Measurements from ENCODE around the gene RABGEF1.
"Not testable (repeated sequence)": the region's sequence is repeated elsewhere in the genome, so short reads cannot be mapped to it uniquely, and the experiment has no call there.

Gene RABGEF1

DNA sequence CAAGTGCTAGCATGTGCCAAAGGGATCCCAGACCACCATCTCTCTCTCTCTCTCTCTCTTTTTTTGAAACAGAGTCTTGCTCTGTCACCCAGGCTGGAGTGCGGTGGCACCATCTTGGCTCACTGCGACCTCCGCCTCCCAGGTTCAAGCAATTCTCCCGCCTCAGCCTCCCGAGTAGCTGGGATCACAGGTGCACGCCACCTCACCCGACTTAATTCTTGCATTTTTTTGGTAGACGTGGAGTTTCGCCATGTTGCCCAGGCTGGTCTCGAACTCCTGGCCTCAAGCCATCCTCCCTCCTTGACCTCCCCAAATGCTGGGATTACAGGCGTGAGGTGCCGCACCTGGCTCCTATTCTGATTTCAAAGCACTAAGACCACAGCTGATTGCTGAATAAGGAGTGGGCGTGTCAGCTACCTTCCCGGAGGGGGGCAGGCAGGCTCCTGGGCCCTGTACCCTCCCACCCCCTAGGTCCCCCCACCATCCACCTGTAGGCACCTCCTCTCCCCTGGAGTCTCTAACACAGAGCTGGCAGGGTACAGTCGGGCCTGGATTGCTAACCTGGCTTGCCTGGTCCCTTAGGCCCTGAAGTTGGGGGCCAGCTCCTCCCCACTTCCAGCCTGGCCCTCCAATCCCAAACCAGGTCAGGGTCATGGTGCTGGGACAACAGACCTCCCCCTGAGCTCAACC lies 74.8 kb downstream of the RABGEF1 start:
- DNase-seq (ENCODE audit: low read depth), result not testable (repeated sequence)

DNA sequence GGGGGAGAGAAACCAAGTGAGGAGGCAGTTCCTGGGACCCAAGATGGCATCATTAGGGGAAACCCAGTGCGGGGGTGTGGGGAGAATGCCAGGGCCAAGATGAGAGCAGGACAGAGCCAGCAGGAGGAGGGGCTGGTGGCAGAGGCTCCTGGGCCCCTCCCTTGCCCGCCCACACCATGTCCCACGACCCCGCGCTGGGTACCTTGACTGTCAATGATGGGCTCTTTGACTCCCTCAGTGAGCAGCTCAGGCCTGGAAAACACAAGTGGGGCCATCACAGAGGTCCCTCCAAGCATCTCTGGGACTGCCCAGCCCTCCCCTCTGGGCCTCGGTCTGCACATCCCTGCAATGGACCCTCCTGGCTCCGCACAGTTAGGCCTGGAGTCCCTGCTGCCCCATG lies 75.4 kb downstream of the RABGEF1 start:
- no peak for DNase-seq (ENCODE audit: low read depth)

DNA sequence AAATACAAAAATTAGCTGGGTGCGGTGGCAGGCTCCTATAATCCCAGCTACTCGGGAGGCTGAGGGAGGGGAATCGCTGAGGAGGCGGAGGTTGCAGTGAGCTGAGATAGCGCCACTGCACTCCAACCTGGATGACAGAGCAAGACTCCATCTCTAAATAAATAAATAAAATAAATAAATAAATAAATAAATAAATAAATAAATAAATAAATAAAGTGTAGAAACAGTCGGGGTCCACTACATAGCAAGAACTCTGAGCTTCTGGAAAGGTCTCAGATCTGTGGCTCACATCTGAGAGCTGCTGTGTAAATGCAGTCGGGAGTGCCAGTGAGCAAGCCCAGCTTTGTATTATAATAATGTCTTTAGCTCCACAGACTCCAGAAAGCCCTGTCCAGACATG lies 76.1 kb downstream of the RABGEF1 start:
- DNase-seq (ENCODE audit: low read depth), result not testable (repeated sequence)

DNA sequence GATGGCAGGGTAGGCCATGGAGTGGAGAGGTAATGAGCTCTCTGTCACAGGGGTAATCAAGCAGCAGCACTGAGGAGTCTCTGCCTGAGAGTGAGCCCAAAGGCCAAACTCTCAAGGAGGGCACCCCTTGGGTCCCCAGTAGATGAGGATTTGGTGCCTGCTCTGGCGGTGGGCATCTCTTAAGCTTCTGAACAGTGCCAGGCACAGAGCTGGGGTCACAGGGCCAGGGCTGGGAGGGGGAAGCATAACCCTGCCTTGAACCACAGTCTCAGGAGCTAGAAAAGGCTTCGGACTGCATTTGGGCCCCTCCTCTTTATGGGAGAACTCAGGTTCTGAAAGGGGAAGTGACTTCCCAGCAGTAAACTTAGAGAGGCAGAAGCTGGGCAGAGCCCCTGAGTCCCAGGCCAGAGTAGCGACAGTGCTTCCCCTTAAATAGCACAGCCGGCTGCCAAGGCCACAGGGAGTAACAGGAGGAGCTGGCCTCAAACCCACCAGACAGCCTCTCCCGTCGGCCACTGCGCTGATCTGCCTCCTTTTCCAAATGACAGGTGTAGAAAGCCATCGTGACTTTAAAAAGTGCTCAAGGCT lies 76.8 kb downstream of the RABGEF1 start:
- DNase-seq (ENCODE audit: low read depth), result not testable (repeated sequence)

DNA sequence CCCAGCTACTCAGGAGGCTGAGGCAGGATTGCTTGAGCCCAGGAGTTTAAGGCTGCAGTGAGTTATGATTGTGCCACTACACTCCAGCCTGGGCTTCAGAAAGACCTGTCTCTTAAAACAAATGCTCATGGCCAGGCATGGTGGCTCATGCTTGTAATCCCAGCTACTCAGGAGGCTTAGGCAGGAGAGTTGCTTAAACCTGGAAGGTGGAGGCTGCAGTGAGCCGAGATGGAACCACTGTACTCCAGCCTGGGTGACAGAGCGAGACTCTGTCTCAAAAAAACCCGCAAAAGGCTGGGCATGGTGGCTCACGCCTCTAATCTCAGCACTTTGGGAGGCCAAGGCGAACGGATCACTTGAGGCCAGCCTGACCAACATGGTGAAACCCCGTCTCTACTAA lies 77.4 kb downstream of the RABGEF1 start:
- not testable (repeated sequence) for DNase-seq (ENCODE audit: low read depth)

DNA sequence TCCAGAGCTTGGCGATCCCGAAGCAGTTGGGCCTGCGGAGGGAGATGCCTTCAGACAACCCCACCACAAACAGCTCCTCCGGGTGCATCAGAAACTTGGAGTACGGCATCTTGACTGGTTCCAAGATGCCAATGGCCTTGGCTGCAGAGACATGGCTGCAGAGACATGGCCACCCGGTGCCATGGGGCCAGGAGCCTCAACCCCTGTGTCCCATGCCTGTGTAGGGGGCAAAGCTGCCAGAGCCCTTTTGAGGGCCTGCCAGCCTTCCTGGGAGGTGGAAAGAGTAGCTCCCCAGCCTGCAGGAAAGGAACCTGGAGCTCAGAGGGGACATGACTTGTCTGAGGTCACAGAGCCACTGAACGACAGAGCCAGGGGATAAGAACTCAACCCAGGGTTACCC lies 83.5 kb downstream of the RABGEF1 start:
- no peak for DNase-seq (ENCODE audit: low read depth)

DNA sequence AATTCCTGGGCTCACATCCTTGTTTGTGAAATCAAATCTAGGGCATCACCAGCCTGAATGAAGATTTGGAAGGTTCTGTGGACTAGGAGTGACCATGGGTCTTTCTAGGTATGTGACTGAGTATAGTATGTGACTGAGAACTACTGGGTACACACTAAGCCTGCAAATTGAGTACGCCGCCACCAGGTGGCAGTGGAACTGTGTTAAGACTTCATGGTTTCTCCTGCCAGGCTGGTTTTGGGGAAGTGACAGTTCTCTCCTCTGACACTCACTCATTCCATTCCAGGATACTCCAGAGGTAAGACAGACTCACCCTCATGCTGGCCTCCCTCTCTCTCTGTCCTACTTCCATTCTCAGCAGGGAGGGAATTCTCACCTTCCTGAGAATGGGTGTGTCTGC lies 85.0 kb downstream of the RABGEF1 start:
- not testable (repeated sequence) for DNase-seq (ENCODE audit: low read depth)

DNA sequence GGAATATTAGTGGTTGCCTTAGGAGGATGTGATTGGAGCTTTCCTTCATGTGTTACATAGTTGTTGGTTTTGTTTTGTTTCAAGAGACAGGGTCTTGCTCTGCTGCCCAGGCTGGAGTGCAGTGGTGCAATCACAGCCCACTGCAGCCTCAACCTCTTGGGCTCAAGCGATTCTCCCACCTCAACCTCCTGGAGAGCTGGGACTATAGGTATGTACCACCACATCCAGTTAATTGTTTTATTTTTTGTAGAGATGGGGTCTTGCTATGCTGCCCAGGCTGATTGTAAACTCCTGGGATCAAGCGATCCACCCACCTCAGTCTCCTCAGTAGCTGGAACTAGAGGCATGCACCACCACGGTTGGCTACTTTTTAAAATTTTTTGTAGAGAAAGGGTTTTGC lies 86.1 kb downstream of the RABGEF1 start:
- no peak for DNase-seq (ENCODE audit: low read depth)

DNA sequence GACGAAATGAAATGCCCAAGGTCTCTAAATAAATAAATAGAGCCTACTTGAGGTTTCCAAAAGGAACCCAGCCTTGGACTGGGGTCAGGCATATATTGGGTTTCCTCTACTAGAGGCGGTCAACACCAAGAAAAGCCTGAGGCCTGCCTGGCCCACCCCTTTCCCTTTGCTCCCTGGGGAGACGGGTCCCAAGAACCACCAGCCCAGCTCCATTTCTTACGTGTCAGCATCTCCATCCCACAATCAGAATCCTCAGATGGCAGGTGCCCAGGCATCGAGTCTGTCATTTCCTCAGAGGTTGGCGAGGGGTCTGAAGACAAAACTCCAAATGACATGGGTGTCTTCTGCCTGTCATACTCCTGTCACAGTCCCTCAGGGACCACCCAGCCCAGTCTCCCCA lies 90.4 kb downstream of the RABGEF1 start:
- DNase-seq (ENCODE audit: low read depth), result not testable (repeated sequence)

DNA sequence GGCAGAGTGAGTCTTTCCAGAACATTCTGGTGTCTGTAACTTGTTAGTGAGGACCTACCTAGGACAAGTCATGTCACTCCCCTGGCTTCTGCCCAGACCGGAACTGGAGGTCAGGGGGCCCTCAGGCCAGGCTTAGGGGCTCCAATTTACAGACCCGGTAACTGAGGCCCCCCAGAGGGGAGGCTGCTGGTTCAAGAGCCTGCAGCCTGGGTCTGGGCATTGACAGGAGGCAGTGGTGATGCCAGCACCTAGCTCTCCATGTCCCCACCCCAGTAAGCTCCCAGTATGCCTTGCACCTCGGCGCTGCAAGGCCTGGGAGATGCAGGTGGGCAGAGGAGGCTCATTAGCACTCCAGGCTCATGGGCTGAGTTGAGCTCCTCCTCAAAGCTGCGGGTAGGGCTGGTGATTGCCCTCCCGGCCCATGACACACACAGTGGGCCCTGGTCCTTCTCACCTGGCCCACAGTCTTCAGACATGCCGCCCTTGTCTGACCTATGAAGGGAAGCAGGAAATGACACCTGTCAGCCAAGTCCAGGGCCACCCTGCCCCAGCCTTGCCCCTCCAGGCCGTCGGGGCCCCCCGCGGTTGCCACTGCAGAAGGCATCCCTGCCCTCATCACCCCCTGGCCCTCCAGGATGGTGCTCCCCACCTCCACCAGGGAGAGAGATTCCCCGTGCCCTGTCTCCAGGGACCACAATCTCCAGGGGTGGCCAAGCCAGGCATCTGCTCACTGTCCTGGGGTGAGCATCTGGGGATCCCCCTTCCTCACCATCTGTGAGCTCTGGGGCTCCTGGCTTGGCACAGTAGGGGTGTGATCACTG lies 92.2 kb downstream of the RABGEF1 start:
- no peak for DNase-seq (ENCODE audit: low read depth)

DNA sequence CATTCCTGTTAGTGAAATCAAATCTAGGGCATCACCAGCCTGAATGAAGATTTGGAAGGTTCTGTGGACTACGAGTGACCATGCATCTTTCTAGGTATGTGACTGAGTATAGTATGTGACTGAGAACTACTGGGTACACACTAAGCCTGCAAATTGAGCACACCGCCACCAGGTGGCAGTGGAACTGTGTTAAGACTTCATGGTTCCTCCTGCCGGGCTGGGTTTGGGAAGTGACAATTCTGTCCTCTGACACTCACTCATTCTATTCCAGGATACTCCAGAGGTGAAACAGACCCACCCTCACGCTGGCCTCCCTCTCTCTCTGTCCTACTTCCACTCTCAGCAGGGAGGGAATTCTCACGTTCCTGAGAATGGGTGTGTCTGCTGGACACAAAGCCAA lies 96.5 kb downstream of the RABGEF1 start:
- DNase-seq (ENCODE audit: low read depth), result no peak

DNA sequence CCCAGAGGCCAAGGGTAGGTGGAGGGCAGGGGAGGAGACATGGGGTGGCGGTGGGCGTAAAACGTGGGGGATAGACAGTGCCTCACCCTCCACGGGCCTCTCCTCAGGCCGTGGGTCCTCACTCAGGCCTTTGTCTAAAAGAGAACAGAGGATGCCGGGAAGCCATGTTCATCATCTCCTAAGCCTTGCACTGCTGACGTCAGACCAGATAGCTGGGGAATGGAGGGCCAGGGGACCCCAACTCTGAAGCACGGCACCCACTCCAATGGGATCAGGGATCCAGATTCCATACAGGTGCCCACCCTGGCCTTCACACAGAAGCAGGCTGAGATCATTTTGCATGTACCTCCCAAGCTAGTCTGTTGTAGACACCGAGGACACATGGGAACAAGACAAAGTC lies 97.1 kb downstream of the RABGEF1 start:
- no peak for DNase-seq (ENCODE audit: low read depth)

DNA sequence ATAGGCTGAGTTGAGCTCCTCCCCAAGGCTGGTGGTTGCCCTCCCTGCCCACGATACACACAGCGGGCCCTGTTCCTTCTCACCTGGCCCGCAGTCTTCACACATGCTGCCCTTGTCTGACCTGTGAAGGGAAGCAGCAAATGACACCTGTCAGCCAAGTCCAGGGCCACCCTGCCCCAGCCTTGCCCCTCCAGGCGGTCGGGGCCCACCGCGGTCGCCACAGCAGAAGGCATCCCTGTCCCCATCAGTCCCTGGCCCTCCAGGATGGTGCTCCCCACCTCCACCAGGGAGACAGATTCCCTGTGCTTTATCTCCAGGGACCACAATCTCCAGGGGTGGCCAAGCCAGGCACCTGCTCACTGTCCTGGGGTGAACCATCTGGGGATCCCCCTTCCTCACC lies 99.3 kb downstream of the RABGEF1 start:
- no peak for DNase-seq (ENCODE audit: low read depth)

DNA sequence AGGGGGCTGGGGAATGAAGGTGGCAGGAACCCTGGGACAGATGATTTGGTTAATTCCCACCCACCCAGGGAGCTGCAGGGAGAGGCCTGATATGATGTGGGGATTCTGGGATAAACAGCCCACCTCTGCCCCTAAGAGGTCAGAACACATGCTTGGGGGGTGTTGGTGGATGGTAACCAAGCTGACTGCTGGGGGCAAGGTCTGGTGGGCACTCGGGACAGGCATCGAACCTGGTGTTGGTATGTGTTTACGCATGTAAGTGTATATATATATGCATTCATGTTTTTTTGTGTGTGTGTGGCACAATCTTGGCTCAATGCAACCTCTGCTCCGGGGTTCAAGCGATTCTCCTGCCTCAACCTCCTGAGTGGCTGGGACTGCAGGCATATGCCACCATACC lies 99.8 kb downstream of the RABGEF1 start:
- DNase-seq (ENCODE audit: low read depth), result no peak

DNA sequence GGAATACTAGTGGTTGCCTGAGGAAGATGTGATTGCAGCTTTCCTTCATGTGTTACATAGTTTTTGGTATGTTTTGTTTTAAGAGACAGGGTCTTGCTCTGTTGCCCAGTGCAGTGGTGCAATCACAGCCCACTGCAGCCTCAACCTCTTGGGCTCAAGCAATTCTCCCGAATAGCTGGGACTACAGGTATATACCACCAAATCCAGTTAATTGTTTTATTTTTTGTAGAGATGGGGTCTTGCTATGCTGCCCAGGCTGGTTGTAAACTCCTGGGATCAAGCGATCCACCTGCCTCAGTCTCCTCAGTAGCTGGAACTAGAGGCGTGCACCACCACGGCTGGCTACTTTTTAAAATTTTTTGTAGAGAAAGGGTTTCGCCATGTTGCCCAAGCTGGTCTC lies 101.4 kb downstream of the RABGEF1 start:
- DNase-seq (ENCODE audit: low read depth), result no peak

DNA sequence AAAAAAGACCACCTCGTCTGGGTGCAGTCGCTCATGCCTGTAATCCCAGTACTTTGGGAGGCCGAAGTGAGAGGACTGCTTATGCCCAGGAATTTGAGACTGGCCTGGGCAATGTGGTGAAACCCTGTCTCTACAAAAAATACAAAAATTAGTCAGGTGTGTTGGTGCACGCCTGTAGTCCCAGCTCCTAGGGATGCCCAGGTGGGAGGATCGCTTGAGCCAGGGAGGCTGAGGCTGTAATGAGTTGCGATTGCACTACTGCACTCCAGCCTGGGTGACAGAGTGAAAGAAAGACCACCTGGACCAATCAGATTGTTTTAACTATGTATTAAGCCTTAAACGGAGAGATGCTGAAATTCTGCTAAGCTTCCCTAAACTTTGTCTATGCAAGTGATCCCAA lies 103.0 kb downstream of the RABGEF1 start:
- DNase-seq (ENCODE audit: low read depth), result not testable (repeated sequence)

DNA sequence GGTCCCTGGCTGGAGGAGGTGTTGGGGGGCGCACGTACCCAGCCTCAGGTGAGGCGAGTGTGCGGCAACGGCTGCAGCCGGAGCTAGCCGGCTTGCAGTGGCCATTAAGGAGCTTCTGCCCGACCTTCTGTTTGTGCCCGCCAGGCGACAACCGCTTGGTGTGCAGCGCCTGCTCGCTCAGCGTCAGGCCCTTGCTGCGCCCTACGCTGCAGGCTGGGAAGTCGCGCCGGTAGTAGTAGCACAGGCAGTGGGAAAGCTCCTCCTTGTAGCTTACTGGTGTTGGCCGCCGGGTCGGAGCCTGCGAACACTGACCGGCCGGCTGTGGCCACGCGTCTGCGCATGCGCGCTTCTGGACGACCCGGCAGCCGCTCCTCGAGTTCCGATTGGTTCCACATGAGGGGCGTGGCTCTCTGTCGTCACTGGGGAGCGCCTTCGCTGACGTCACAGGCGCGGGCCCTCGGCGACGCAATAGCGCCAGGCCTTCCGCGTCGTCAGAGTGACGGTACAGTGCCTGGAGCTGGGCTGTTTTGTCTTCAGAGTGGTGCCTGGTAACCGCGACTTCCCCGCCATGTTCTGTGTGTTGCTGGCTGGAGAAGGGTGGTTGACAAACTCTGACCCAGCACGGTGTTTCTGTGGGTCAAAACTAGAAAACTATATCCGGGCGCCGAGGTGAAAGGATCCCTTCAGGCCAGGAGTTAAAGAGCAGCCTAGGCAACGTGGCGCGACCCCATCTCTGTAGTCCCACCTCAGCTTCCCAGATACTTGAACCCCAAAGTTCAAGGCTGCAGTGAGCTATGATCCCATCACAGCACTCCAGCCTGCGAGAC lies 104.2 kb downstream of the RABGEF1 start:
- peak; percentile 99 for DNase-seq (ENCODE audit: low read depth)

DNA sequence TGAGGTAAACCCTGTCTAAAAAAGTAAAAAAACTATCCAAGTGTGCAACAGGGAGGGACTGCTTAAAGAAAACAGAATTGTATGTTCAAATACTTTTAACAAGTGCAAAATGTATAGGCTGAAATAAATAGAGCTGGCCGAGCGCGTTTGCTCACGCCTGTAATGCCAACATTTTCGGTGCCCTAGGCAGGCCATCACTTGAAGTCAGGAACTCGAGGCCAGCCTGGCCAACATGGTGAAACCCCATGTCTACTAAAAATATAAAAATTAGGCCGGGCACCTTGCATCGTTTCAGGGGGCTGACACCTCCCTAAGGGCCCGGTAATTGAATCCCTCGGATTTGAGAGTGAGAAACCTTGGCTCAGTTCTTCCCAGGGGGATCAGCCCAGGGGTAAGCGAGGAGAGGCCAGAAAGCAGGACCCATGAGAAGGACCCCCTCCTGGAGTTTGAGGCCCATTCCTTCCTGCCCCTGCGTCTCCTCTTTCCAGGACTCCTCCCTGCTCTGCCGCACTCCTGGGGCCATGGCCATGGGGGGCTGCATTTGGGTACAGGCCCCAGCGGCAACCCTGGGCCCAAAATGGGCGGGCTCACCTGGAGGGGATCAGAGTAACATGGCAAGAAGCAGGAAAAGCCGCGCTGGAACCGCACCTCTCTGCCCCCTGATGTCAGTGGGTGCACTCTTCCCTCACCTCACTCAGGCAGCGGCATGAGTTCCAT lies 105.0 kb downstream of the RABGEF1 start:
- DNase-seq (ENCODE audit: low read depth), result no peak

DNA sequence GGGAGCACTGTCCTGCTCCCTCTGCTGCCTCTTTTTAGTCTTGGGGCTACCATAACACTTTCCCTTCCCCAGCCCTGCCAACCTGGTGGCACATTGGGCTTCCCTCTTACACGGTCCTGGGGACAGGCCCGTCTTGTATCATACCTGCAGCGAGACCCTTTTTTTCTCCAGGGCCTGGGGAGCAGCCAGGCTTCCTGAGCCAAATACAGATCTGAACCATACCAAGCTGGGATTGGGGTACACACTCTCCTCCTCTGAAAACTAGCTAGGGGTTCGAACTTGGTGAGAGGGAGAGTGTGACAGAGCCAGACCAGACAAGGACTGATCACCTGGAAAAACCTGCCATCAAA lies 105.5 kb downstream of the RABGEF1 start:
- not testable (repeated sequence) for DNase-seq (ENCODE audit: low read depth)

DNA sequence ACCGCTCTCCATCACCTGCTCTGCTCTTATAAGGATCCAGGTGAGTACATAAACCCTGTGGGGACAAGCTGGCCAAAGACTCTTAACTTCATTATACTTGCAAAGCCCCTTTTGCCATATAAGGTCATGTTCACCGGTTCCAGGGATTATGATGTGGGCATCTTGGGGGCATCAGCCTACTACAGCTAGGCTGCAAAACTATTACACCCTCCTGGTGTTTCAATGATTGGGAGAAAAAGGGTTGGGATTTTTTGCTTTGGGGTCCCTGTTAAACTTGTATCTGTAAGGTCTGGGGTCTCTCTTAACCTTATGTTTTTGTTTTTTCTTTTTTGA lies 107.0 kb downstream of the RABGEF1 start:
- DNase-seq (ENCODE audit: low read depth), result not testable (repeated sequence)

DNA sequence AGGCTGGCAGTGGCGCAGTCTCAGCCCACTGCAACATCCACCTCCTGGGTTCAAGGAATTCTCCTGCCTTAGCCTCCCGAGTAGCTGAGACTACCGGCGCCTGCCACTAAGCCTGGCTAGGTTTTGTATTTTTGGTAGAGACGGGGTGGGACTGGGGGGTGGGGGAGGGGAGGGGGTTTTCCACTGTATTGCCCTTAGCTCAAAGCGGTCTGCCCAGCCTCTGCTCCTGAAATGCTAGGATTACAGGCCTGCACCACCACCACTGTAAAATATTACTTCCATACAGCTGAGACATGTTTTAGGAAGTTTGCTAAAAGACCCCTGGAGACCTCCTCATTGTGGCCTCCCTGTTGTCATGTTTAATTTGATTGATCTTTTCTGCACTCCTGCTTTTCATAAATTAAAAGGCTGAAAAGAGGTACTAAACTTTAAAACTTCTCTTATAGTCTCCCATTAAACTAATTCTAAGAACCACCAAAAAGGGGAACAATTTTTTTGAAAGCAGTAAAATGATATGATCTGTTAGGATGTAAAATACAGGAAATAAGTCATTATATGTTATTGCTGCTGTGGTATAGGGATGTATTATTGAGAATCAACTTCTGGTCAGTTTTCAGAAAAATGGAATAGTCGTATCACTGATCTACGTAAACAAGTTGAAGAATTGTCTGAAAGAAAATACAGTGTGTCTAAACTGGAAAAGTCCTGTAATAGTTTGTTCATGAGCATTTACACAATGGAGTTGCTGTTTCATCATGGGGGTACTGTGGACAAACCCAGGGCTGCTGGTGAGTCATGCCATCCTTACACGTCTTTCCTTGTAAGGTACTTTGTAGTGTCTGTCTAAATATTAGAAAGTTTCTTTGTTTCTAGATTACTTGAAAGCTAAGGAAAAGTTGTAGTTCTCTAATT lies 107.6 kb downstream of the RABGEF1 start:
- DNase-seq (ENCODE audit: low read depth), result no peak

All from stimulated activated CD8-positive, alpha-beta memory T cell treated with anti-CD3 and anti-CD28 coated beads, Interleukin-15, amount 100 ng/mL, for 24 hours (primary cell).